ENCODE results near the gene FZD1. TPM values are rescaled to one million over a fixed set of nuclear protein-coding genes. Genes with fewer than 3 reads are reported as not detected.

The FZD1 gene
- total and polyA plus RNA-seq, 2 experiments from 2014 or later = 7.3 to 9.9 TPM

GRCh38 chr7:91276909-91277308, 12.7 kb downstream of the FZD1 start:
- H3K27me3 ChIP-seq = no peaks in the 10 kb centered on the region
- DNase-seq (ENCODE audit: low spot score) = no peak
- H2AFZ ChIP-seq = no peak overlapping the region
- no peak overlapping the region for H3K4me3 ChIP-seq
- H3K4me1 ChIP-seq (ENCODE audit: insufficient read depth) = no peaks in the 10 kb centered on the region
- no peak overlapping the region for H3K27ac ChIP-seq
- TF ChIP-seq, protein P1, sequence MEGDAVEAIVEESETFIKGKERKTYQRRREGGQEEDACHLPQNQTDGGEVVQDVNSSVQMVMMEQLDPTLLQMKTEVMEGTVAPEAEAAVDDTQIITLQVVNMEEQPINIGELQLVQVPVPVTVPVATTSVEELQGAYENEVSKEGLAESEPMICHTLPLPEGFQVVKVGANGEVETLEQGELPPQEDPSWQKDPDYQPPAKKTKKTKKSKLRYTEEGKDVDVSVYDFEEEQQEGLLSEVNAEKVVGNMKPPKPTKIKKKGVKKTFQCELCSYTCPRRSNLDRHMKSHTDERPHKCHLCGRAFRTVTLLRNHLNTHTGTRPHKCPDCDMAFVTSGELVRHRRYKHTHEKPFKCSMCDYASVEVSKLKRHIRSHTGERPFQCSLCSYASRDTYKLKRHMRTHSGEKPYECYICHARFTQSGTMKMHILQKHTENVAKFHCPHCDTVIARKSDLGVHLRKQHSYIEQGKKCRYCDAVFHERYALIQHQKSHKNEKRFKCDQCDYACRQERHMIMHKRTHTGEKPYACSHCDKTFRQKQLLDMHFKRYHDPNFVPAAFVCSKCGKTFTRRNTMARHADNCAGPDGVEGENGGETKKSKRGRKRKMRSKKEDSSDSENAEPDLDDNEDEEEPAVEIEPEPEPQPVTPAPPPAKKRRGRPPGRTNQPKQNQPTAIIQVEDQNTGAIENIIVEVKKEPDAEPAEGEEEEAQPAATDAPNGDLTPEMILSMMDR (IDR thresholded peaks at IDR 0.05; ENCODE audit: poor library complexity) = no peak
- no peak for TF ChIP-seq EZH2 (IDR thresholded peaks at IDR 0.05; ENCODE audit: borderline replicate concordance)
- no peak for TF ChIP-seq EZH2phosphoT487 (IDR thresholded peaks at IDR 0.05; ENCODE audit: low read depth, severe bottlenecking, unreplicated experiment)
- no peak overlapping the region for H3K4me2 ChIP-seq
- H3K79me2 ChIP-seq = no peaks in the 10 kb centered on the region
- no peaks in the 10 kb centered on the region for H3K9me2 ChIP-seq (replicated peaks; ENCODE audit: insufficient read depth)
- no peaks in the 10 kb centered on the region for H4K20me1 ChIP-seq (ENCODE audit: insufficient read depth, poor library complexity, severe bottlenecking)
- no peaks in the 10 kb centered on the region for H3K9me3 ChIP-seq (ENCODE audit: low read depth)
- H3K36me3 ChIP-seq (replicated peaks; ENCODE audit: insufficient read depth, low read depth) = no peaks in the 10 kb centered on the region

GRCh38 chr7:91280185-91280584, 16.0 kb downstream of the FZD1 start:
- Histone ChIP-seq H3K27ac (no peak overlapping the region), H3K4me3 (no peak overlapping the region), H3K79me2 (no peaks in the 10 kb centered on the region), H3K9me3 (ENCODE audit: low read depth) (no peaks in the 10 kb centered on the region), H3K4me2 (no peak overlapping the region), H3K9me2 (replicated peaks; ENCODE audit: insufficient read depth) (no peaks in the 10 kb centered on the region), H3K4me1 (ENCODE audit: insufficient read depth) (no peaks in the 10 kb centered on the region), H3K27me3 (no peaks in the 10 kb centered on the region), H4K20me1 (ENCODE audit: insufficient read depth, poor library complexity, severe bottlenecking) (no peaks in the 10 kb centered on the region), H2AFZ (no peak overlapping the region), H3K36me3 (replicated peaks; ENCODE audit: insufficient read depth, low read depth) (no peaks in the 10 kb centered on the region)
- WGBS (ENCODE audit: low lambda C conversion rate, missing lambda C conversion rate) = 19% methylated on average over 1 of the region's 1 CpG
- TF ChIP-seq, protein P1 (IDR thresholded peaks at IDR 0.05; ENCODE audit: poor library complexity) = no peak
- DNase-seq (ENCODE audit: low spot score) = no peak

- Histone ChIP-seq H3K4me1 (ENCODE audit: insufficient read depth) (no peaks in the 10 kb centered on the region), H4K20me1 (ENCODE audit: insufficient read depth, poor library complexity, severe bottlenecking) (no peaks in the 10 kb centered on the region), H3K27ac (no peak overlapping the region), H3K27me3 (no peaks in the 10 kb centered on the region), H3K4me2 (no peak overlapping the region), H3K79me2 (no peaks in the 10 kb centered on the region), H3K4me3 (no peak overlapping the region), H3K9me3 (ENCODE audit: low read depth) (no peaks in the 10 kb centered on the region), H3K9me2 (replicated peaks; ENCODE audit: insufficient read depth) (no peaks in the 10 kb centered on the region), H3K36me3 (replicated peaks; ENCODE audit: insufficient read depth, low read depth) (no peaks in the 10 kb centered on the region), H2AFZ (no peak overlapping the region)
- no peak for DNase-seq (ENCODE audit: low spot score)
- TF ChIP-seq, protein P1 (IDR thresholded peaks at IDR 0.05; ENCODE audit: poor library complexity) = no peak
- TF ChIP-seq EZH2phosphoT487 (IDR thresholded peaks at IDR 0.05; ENCODE audit: low read depth, severe bottlenecking, unreplicated experiment) (no peak), EZH2 (IDR thresholded peaks at IDR 0.05; ENCODE audit: borderline replicate concordance) (no peak)
- WGBS (ENCODE audit: low lambda C conversion rate, missing lambda C conversion rate) = 89% methylated on average over 1 of the region's 1 CpG
Measured at GRCh38 chr7:91280604-91281003, 16.4 kb downstream of the FZD1 start.

DNA sequence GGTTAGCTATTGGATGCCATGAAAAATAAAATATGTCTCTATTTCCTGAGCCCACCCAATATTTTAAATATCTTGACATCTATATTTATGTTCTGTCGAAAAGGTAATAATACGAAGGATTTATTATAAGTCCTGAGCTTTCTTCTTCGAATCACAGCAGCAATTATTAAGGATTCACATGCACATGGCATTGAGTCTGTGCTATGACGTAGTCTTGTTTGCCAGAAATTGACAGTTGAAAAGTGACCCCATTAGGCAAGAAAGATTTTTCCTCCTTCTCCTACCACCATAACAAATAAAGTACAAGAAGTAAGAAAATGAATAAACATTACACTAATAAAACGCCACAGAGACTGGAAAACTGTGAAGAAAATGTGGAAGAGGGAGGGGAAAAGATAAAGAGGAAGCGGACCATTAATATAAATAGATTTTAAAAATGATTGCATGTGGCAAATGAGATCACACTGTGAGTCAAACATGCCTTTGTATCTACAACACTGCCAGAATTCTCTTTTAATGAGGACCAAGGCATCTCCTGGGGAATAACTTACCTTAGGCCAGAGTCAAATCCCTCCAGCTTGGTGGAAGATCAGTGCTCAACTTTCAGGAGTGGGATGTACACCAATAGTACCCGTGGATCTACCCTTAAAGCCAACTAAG, 21.6 kb downstream of the FZD1 start:
- Histone ChIP-seq H3K27ac (no peak overlapping the region), H3K79me2 (no peaks in the 10 kb centered on the region), H3K4me2 (no peak overlapping the region), H3K9me3 (ENCODE audit: low read depth) (no peaks in the 10 kb centered on the region), H3K4me3 (no peak overlapping the region), H3K36me3 (replicated peaks; ENCODE audit: insufficient read depth, low read depth) (no peaks in the 10 kb centered on the region), H2AFZ (no peak overlapping the region), H3K4me1 (ENCODE audit: insufficient read depth) (no peaks in the 10 kb centered on the region), H4K20me1 (ENCODE audit: insufficient read depth, poor library complexity, severe bottlenecking) (no peaks in the 10 kb centered on the region), H3K9me2 (replicated peaks; ENCODE audit: insufficient read depth) (no peaks in the 10 kb centered on the region), H3K27me3 (no peaks in the 10 kb centered on the region)
- no peak for DNase-seq (ENCODE audit: low spot score)
- TF ChIP-seq EZH2phosphoT487 (IDR thresholded peaks at IDR 0.05; ENCODE audit: low read depth, severe bottlenecking, unreplicated experiment) (no peak), EZH2 (IDR thresholded peaks at IDR 0.05; ENCODE audit: borderline replicate concordance) (no peak)
- TF ChIP-seq, protein P1 (IDR thresholded peaks at IDR 0.05; ENCODE audit: poor library complexity) = no peak
- WGBS (ENCODE audit: low lambda C conversion rate, missing lambda C conversion rate) = 82% methylated on average over 7 of the region's 7 CpGs
